Neural progenitor cell (in vitro differentiated cells): ENCODE data around the gene ZNF689. TPM values are rescaled to one million over a fixed set of nuclear protein-coding genes. Genes with fewer than 3 reads are reported as not detected.

Source experiments
- DNase-seq: peaks from one replicate; pipeline ENCODE4 v3.0.0-alpha.2; 2016; ENCODE audit warnings: low spot score
- H2AFZ ChIP-seq: fragments of 200-600 bp; sonication (generic); replicated peaks from 2 replicates; pipeline ENCODE4 v1.6.1; 2016; ENCODE audit warnings: antibody characterized with exemption
- H3F3A ChIP-seq: fragments of 200-600 bp; sonication (generic); 2 replicates; pipeline ENCODE4 v1.6.1; 2016; ENCODE audit warnings: antibody characterized with exemption, low read depth
- H3K27ac ChIP-seq: fragments of 200-600 bp; sonication (generic); 2 replicates; pipeline ENCODE4 v1.5.1; 2016; ENCODE audit warnings: mild to moderate bottlenecking
- H3K27me3 ChIP-seq: fragments of 200-600 bp; sonication (generic); 2 replicates; pipeline ENCODE4 v1.6.1; 2016; ENCODE audit warnings: mild to moderate bottlenecking, moderate library complexity
- H3K36me3 ChIP-seq: fragments of 200-600 bp; sonication (generic); 2 replicates; pipeline ENCODE4 v1.5.1; 2016
- H3K4me1 ChIP-seq: fragments of 200-600 bp; sonication (generic); 2 replicates; pipeline ENCODE4 v1.6.1; 2016; ENCODE audit warnings: mixed run types
- H3K4me2 ChIP-seq: fragments of 200-600 bp; sonication (generic); 2 replicates; pipeline ENCODE4 v1.6.1; 2016
- H3K4me3 ChIP-seq: fragments of 200-600 bp; sonication (generic); 2 replicates; pipeline ENCODE4 v1.5.1; 2016
- H3K79me2 ChIP-seq: fragments of 200-600 bp; sonication (generic); 2 replicates; pipeline ENCODE4 v1.6.1; 2016; ENCODE audit warnings: low read depth
- H3K9ac ChIP-seq: fragments of 200-600 bp; sonication (generic); 2 replicates; pipeline ENCODE4 v1.6.1; 2016
- H3K9me3 ChIP-seq: fragments of 200-600 bp; sonication (generic); 2 replicates; pipeline ENCODE4 v1.5.1; 2016; ENCODE audit warnings: low read depth
- H4K20me1 ChIP-seq: fragments of 200-600 bp; sonication (generic); 2 replicates; pipeline ENCODE4 v1.6.1; 2016; ENCODE audit warnings: low read depth
- H3K27ac Mint-ChIP-seq: 3 replicates; pipeline ENCODE4 v1.8.0; 2021; ENCODE audit warnings: mixed read lengths
- H3K27me3 Mint-ChIP-seq: 2 replicates; pipeline ENCODE4 v1.8.0; 2022; ENCODE audit warnings: low read depth, mild to moderate bottlenecking, inconsistent platforms, moderate library complexity, mixed read lengths; ENCODE audit not compliant: insufficient read depth
- H3K36me3 Mint-ChIP-seq: 3 replicates; pipeline ENCODE4 v1.8.0; 2021; ENCODE audit warnings: mixed read lengths
- H3K4me1 Mint-ChIP-seq: 3 replicates; pipeline ENCODE4 v1.8.0; 2021; ENCODE audit warnings: mixed read lengths
- H3K4me3 Mint-ChIP-seq: 3 replicates; pipeline ENCODE4 v1.8.0; 2021; ENCODE audit warnings: mild to moderate bottlenecking, moderate library complexity, mixed read lengths
- H3K9me3 Mint-ChIP-seq: 3 replicates; pipeline ENCODE4 v1.8.0; 2020; ENCODE audit warnings: mixed read lengths
- EZH2 ChIP-seq: fragments of 200-600 bp; sonication (generic); IDR thresholded peaks from 2 replicates; pipeline ENCODE4 v1.6.1; 2017; ENCODE audit warnings: antibody characterized with exemption, mild to moderate bottlenecking, moderate library complexity
- EZH2phosphoT487 ChIP-seq: fragments of 200-600 bp; sonication (generic); IDR thresholded peaks from 2 replicates; pipeline ENCODE4 v1.6.1; 2017; ENCODE audit warnings: antibody characterized with exemption
- total RNA-seq: library from RNA; depleted of rRNA; stranded (reverse); fragments of >200 nt; gene quantifications from 2 replicates; pipeline ENCODE4 v1.2.3, GENCODE V29; 2015; ENCODE audit warnings: low replicate concordance
- TF ChIP-seq, protein P1 (sequence below): fragments of 200-600 bp; sonication (generic); IDR thresholded peaks from 2 replicates; pipeline ENCODE4 v1.5.1; 2017; ENCODE audit warnings: antibody characterized with exemption, mild to moderate bottlenecking

Gene ZNF689
- total RNA-seq = 9.2 and 15.3 TPM in 2 replicates

GRCh38 chr16:30609926-30610839 is at the start of gene ZNF689:
ZNF689 (minus strand) TSS chr16:30610389; CDS start chr16:30610041, 348 bp downstream.
- H3K9me3 ChIP-seq = no peaks in the 10 kb centered on the region
- Mint-ChIP-seq H3K36me3 (peaks cover 4% of the 10 kb centered on the region), H3K27ac (peak within 1 kb of the TSS; percentile 98), H3K27me3 (peaks cover 5% of the 10 kb centered on the region), H3K9me3 (no peaks in the 10 kb centered on the region), H3K4me1 (peaks cover 5% of the 10 kb centered on the region), H3K4me3 (peak within 1 kb of the TSS; percentile 93)
- peak within 1 kb of the TSS; percentile 88 for H3K9ac ChIP-seq
- H3K36me3 ChIP-seq = no peaks in the 10 kb centered on the region
- H4K20me1 ChIP-seq = no peaks in the 10 kb centered on the region
- TF ChIP-seq EZH2phosphoT487 (no peak), EZH2 (no peak)
- TF ChIP-seq, protein P1, sequence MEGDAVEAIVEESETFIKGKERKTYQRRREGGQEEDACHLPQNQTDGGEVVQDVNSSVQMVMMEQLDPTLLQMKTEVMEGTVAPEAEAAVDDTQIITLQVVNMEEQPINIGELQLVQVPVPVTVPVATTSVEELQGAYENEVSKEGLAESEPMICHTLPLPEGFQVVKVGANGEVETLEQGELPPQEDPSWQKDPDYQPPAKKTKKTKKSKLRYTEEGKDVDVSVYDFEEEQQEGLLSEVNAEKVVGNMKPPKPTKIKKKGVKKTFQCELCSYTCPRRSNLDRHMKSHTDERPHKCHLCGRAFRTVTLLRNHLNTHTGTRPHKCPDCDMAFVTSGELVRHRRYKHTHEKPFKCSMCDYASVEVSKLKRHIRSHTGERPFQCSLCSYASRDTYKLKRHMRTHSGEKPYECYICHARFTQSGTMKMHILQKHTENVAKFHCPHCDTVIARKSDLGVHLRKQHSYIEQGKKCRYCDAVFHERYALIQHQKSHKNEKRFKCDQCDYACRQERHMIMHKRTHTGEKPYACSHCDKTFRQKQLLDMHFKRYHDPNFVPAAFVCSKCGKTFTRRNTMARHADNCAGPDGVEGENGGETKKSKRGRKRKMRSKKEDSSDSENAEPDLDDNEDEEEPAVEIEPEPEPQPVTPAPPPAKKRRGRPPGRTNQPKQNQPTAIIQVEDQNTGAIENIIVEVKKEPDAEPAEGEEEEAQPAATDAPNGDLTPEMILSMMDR = no peak
- H3K79me2 ChIP-seq = peaks cover 31% of the 10 kb centered on the region
- peak within 1 kb of the TSS; percentile 89 for H3K4me3 ChIP-seq
- H3K27me3 ChIP-seq = no peaks in the 10 kb centered on the region
- DNase-seq = peak; percentile 99
- no peaks in the 10 kb centered on the region for H3K4me1 ChIP-seq
- peaks cover 13% of the 10 kb centered on the region for H3F3A ChIP-seq
- H3K4me2 ChIP-seq = peak within 1 kb of the TSS; percentile 84
- H2AFZ ChIP-seq = peak within 1 kb of the TSS; percentile 90
- peak within 1 kb of the TSS; percentile 64 for H3K27ac ChIP-seq

- Histone ChIP-seq H3K79me2 (peaks cover 31% of the 10 kb centered on the region), H3K36me3 (no peaks in the 10 kb centered on the region), H3K4me3 (peak overlapping the region; percentile 70), H3K4me1 (peaks cover 11% of the 10 kb centered on the region), H3K27ac (peak overlapping the region; percentile 84), H3K9ac (peak overlapping the region; percentile 39), H2AFZ (peak overlapping the region; percentile 59), H4K20me1 (peaks cover 40% of the 10 kb centered on the region), H3K4me2 (peak overlapping the region; percentile 95), H3K9me3 (no peaks in the 10 kb centered on the region), H3F3A (peaks cover 24% of the 10 kb centered on the region), H3K27me3 (no peaks in the 10 kb centered on the region)
- Mint-ChIP-seq H3K4me1 (peaks cover 38% of the 10 kb centered on the region), H3K27me3 (no peaks in the 10 kb centered on the region), H3K9me3 (no peaks in the 10 kb centered on the region), H3K4me3 (peak overlapping the region; percentile 98), H3K27ac (peak overlapping the region; percentile 99), H3K36me3 (peaks cover 34% of the 10 kb centered on the region)
- DNase-seq = peak; percentile 94
- no peak for TF ChIP-seq EZH2
- TF ChIP-seq, protein P1 = peak; percentile 34
These were observed 48.7 kb upstream of the ZNF689 start for GRCh38 chr16:30658731-30659506.

DNA sequence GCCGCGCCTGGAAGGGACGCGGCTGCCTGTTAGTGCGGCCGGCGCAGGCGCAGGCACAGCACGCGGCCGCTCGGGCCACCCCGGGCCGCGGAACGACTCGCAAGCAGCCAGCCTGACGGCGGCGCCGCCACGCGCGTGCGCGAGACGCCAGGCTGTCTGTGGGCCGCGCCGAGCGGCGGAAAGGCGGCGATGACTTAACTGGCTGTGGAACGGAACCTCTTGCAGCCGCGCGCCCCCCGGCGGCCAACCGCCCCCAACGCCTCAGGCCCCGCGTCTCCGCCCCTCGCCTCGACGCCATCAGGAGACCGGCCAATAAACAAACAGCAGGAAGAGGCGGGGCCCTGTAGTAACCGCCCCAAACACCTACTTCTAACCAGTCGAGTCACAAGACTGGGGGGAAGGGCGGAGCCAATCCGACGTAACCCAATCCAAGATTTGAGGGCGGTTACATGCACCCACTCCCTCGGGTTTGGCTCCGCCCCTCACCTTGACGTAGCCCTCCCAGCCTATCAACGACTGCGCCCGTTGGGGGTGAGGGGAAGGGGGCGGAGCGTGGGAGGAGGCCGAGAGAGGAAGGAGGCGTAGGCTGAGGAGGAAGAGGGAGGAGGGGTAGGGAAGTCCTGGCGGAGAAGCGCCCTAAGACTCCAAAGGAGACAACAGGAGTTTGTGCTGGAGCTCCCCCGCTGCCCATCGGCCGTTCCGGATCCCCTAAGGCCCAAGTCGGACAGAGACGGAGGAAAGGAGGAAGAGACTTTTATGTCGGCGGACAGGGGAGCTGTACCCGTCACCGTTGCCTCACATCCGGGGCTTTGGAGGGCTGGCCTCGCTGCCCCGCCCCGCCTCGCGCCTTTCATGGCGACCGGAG is 47.9 kb upstream of the ZNF689 start, which contains the start of gene FBRS:
Gene FBRS (plus strand): TSS at position 566 of the 865 bp plus-strand sequence. CDS start 1,088 bp downstream, outside the sequence.
- peaks cover 24% of the 10 kb centered on the region for H3F3A ChIP-seq
- no peaks in the 10 kb centered on the region for H3K27me3 ChIP-seq
- peaks cover 32% of the 10 kb centered on the region for H4K20me1 ChIP-seq
- peak within 1 kb of the TSS; percentile 84 for H3K27ac ChIP-seq
- no peaks in the 10 kb centered on the region for H3K9me3 ChIP-seq
- Mint-ChIP-seq H3K27ac (peak within 1 kb of the TSS; percentile 99), H3K9me3 (no peaks in the 10 kb centered on the region), H3K4me3 (peak within 1 kb of the TSS; percentile 98), H3K36me3 (peaks cover 26% of the 10 kb centered on the region), H3K27me3 (no peaks in the 10 kb centered on the region), H3K4me1 (peaks cover 31% of the 10 kb centered on the region)
- peaks cover 11% of the 10 kb centered on the region for H3K4me1 ChIP-seq
- H3K4me2 ChIP-seq = peak within 1 kb of the TSS; percentile 95
- peak within 1 kb of the TSS; percentile 70 for H3K4me3 ChIP-seq
- H3K79me2 ChIP-seq = peaks cover 25% of the 10 kb centered on the region
- H3K9ac ChIP-seq = peak within 1 kb of the TSS; percentile 39
- H3K36me3 ChIP-seq = no peaks in the 10 kb centered on the region
- TF ChIP-seq EZH2phosphoT487 = no peak
- TF ChIP-seq EZH2 = no peak
- TF ChIP-seq, protein P1 = peak; percentile 83
- peak within 1 kb of the TSS; percentile 59 for H2AFZ ChIP-seq
- DNase-seq = peak; percentile 100
